Measurements from ENCODE around the gene GRIN3A. TPM values are rescaled to one million over a fixed set of nuclear protein-coding genes. Genes with fewer than 3 reads are reported as not detected.

Gene GRIN3A
- total RNA-seq, 1 donor from 2014 or later, result not detected

GRCh38 chr9:101628173-101628572 is 110.3 kb downstream of the GRIN3A start:
- no peak overlapping the region for H3K4me3 ChIP-seq (ENCODE audit: low read depth, low read length)
- H3K27me3 ChIP-seq (ENCODE audit: control insufficient read depth, insufficient read depth, low read length), result no peaks in the 10 kb centered on the region
- no peak for TF ChIP-seq CTCF (IDR thresholded peaks at IDR 0.05; ENCODE audit: insufficient read depth, low read length, poor library complexity, severe bottlenecking)
- no peaks in the 10 kb centered on the region for H3K36me3 ChIP-seq (ENCODE audit: control insufficient read depth, insufficient read depth, low read length)
- DNase-seq (ENCODE audit: low read depth), result no peak

DNA sequence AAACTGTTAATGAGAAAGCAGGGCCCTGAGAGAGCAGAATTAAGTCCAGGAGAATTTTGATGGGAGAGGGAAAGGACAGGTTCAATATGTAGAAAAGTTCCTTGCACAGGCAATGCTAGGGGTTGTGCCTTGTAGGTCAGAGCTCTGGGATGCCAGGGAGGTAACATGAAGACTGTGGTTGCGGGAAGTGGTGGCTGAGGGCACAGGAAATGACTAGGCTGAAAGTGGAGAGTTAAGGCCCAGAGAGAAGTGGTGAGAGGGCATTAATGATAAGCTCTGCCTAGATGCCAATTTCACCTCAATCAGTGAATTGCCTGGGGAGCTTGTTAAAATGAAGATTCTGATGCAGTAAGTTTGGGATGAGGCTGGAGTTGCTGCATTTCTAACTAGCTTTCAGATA is 112.2 kb downstream of the GRIN3A start:
- Histone ChIP-seq H3K27me3 (ENCODE audit: control insufficient read depth, insufficient read depth, low read length) (no peaks in the 10 kb centered on the region), H3K36me3 (ENCODE audit: control insufficient read depth, insufficient read depth, low read length) (no peaks in the 10 kb centered on the region), H3K4me3 (ENCODE audit: low read depth, low read length) (no peak overlapping the region)
- TF ChIP-seq CTCF (IDR thresholded peaks at IDR 0.05; ENCODE audit: insufficient read depth, low read length, poor library complexity, severe bottlenecking), result no peak
- DNase-seq (ENCODE audit: low read depth), result no peak

- DNase-seq (ENCODE audit: low read depth), result no peak
- no peak overlapping the region for H3K4me3 ChIP-seq (ENCODE audit: low read depth, low read length)
These were observed 112.6 kb downstream of the GRIN3A start for GRCh38 chr9:101625876-101626275.

GRCh38 chr9:101620452-101620851 is 118.0 kb downstream of the GRIN3A start:
- DNase-seq (ENCODE audit: low read depth), result no peak
- Histone ChIP-seq H3K27me3 (ENCODE audit: control insufficient read depth, insufficient read depth, low read length) (no peaks in the 10 kb centered on the region), H3K36me3 (ENCODE audit: control insufficient read depth, insufficient read depth, low read length) (no peaks in the 10 kb centered on the region), H3K4me3 (ENCODE audit: low read depth, low read length) (no peak overlapping the region)
- TF ChIP-seq CTCF (IDR thresholded peaks at IDR 0.05; ENCODE audit: insufficient read depth, low read length, poor library complexity, severe bottlenecking), result no peak

More at GRCh38 chr9:101625876-101626275, 112.6 kb downstream of the GRIN3A start:
- no peak for TF ChIP-seq CTCF (IDR thresholded peaks at IDR 0.05; ENCODE audit: insufficient read depth, low read length, poor library complexity, severe bottlenecking)
- Histone ChIP-seq H3K36me3 (ENCODE audit: control insufficient read depth, insufficient read depth, low read length) (no peaks in the 10 kb centered on the region), H3K27me3 (ENCODE audit: control insufficient read depth, insufficient read depth, low read length) (no peaks in the 10 kb centered on the region)

GRCh38 chr9:101618698-101619097 is 119.7 kb downstream of the GRIN3A start:
- no peak for TF ChIP-seq CTCF (IDR thresholded peaks at IDR 0.05; ENCODE audit: insufficient read depth, low read length, poor library complexity, severe bottlenecking)
- H3K4me3 ChIP-seq (ENCODE audit: low read depth, low read length), result no peak overlapping the region
- DNase-seq (ENCODE audit: low read depth), result no peak

GRCh38 chr9:101605547-101605946 is 132.9 kb downstream of the GRIN3A start:
- H3K4me3 ChIP-seq (ENCODE audit: low read depth, low read length), result no peak overlapping the region
- TF ChIP-seq CTCF (IDR thresholded peaks at IDR 0.05; ENCODE audit: insufficient read depth, low read length, poor library complexity, severe bottlenecking), result no peak
- DNase-seq (ENCODE audit: low read depth), result no peak
- H3K27me3 ChIP-seq (ENCODE audit: control insufficient read depth, insufficient read depth, low read length), result no peaks in the 10 kb centered on the region
- H3K36me3 ChIP-seq (ENCODE audit: control insufficient read depth, insufficient read depth, low read length), result no peaks in the 10 kb centered on the region

More at GRCh38 chr9:101618698-101619097, 119.7 kb downstream of the GRIN3A start:
- Histone ChIP-seq H3K36me3 (ENCODE audit: control insufficient read depth, insufficient read depth, low read length) (no peaks in the 10 kb centered on the region), H3K27me3 (ENCODE audit: control insufficient read depth, insufficient read depth, low read length) (no peaks in the 10 kb centered on the region)
